Muscle of arm (tissue), 12 donors: ENCODE measurements around the gene B4GALT2. TPM values are rescaled to one million over a fixed set of nuclear protein-coding genes. Genes with fewer than 3 reads are reported as not detected.

Source experiments
- DNase-seq: peaks from one replicate; pipeline ENCODE4 v3.0.0-alpha.2; 2013
- polyA plus RNA-seq, 12 donors: library from polyadenylated mRNA; unstranded; fragments of 120-200 nt; gene quantifications; one replicate each; pipeline ENCODE4 v1.2.1, GENCODE V29; 2013; ENCODE audit not compliant: insufficient read length in 12 of 12

Gene B4GALT2
- polyA plus RNA-seq, 12 donors = 33.0 to 60.0 (median 39.6) TPM; not detected in 1

GRCh38 chr1:43942411-43942810 is 36.6 kb upstream of the B4GALT2 start:
- DNase-seq = no peak

- DNase-seq = no peak
Observed at GRCh38 chr1:43944860-43945259, 34.1 kb upstream of the B4GALT2 start.

GRCh38 chr1:43945674-43946235 is 33.3 kb upstream of the B4GALT2 start:
- no peak for DNase-seq

- DNase-seq = peak; percentile 96
Observed at GRCh38 chr1:43946236-43947060, 32.6 kb upstream of the B4GALT2 start, which contains the start of gene IPO13. IPO13 (plus strand) TSS chr1:43946950; CDS start chr1:43947601, 651 bp downstream.

- no peak for DNase-seq
Observed at GRCh38 chr1:43947061-43947873, 31.7 kb upstream of the B4GALT2 start.

GRCh38 chr1:43947874-43948437 is 31.1 kb upstream of the B4GALT2 start:
- DNase-seq = no peak

- DNase-seq = no peak
Observed at GRCh38 chr1:43949678-43950077, 29.3 kb upstream of the B4GALT2 start.

- no peak for DNase-seq
Observed at GRCh38 chr1:43951021-43951985, 27.7 kb upstream of the B4GALT2 start.

- DNase-seq = no peak
Observed at GRCh38 chr1:43952731-43953346, 26.2 kb upstream of the B4GALT2 start.

GRCh38 chr1:43953361-43953760 is 25.6 kb upstream of the B4GALT2 start:
- no peak for DNase-seq

GRCh38 chr1:43954036-43954435 is 25.0 kb upstream of the B4GALT2 start:
- no peak for DNase-seq

- DNase-seq = no peak
Observed at GRCh38 chr1:43956234-43956633, 22.8 kb upstream of the B4GALT2 start.

GRCh38 chr1:43957407-43958040 is 21.5 kb upstream of the B4GALT2 start:
- no peak for DNase-seq

GRCh38 chr1:43958351-43959255 is 20.4 kb upstream of the B4GALT2 start:
- DNase-seq = no peak

- no peak for DNase-seq
Observed at GRCh38 chr1:43960798-43961197, 18.2 kb upstream of the B4GALT2 start.

GRCh38 chr1:43961692-43962091 is 17.3 kb upstream of the B4GALT2 start:
- DNase-seq = no peak

GRCh38 chr1:43962324-43962723 is 16.7 kb upstream of the B4GALT2 start:
- no peak for DNase-seq

- no peak for DNase-seq
Observed at GRCh38 chr1:43963006-43963405, 16.0 kb upstream of the B4GALT2 start.

- no peak for DNase-seq
Observed at GRCh38 chr1:43963890-43964289, 15.1 kb upstream of the B4GALT2 start.
